Subcutaneous adipose tissue (tissue), 4 donors: ENCODE measurements around the gene ACOXL. TPM values are rescaled to one million over a fixed set of nuclear protein-coding genes. Genes with fewer than 3 reads are reported as not detected.

ENCODE experiments used
- total RNA-seq, 4 donors: library from RNA; depleted of rRNA; stranded (reverse); fragments of >200 nt; gene quantifications; one replicate each; pipeline ENCODE4 v1.1.0, GENCODE V29; 2016
- TF ChIP-seq, protein P1 (sequence below): fragments of 450-650 bp; IDR thresholded peaks from one replicate; pipeline ENCODE4 v1.5.1; 2016; ENCODE audit warnings: low read depth, mild to moderate bottlenecking, control low read depth, antibody characterized with exemption, moderate library complexity

Gene ACOXL
- total RNA-seq, 4 donors from 2014 or later: not detected

DNA sequence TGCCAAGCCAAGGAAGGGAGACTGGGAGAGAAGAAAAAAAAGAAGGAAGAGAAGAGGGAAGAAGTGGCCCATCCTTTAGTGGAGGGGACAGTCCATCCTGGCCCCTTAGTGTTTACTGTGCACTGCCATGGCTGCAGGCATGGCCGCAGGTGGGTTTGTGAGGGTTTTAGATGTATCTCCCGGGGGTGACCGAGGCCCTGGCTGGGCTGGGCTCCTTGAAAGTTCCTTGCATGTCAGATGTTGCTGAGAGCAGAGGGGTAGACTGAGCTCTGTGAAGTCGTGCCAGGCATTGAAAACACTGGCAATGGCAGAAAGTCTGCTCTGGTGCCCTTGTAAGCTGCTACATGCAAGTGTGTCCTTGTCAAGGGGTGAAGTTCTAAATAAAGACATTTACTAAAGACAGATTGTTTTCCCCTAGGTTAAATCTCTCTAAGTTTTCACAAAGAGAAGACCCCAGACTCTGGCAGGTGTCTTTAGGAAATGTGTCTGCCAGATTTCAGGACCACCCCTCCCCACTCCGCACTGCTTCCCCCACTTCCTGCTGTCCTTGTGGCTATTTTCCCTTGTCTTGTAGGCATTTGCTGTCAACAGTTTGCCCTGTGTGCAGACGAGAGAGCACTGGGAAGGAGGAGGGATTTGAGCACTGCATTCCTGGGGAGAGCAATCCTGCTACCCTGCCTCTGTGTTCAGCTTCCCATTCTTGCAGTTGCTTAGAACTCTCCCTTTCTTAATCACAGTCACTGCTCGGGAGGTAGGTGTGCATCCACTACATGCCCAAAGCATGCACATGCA is 68.4 kb downstream of the ACOXL start:
- TF ChIP-seq, protein P1, sequence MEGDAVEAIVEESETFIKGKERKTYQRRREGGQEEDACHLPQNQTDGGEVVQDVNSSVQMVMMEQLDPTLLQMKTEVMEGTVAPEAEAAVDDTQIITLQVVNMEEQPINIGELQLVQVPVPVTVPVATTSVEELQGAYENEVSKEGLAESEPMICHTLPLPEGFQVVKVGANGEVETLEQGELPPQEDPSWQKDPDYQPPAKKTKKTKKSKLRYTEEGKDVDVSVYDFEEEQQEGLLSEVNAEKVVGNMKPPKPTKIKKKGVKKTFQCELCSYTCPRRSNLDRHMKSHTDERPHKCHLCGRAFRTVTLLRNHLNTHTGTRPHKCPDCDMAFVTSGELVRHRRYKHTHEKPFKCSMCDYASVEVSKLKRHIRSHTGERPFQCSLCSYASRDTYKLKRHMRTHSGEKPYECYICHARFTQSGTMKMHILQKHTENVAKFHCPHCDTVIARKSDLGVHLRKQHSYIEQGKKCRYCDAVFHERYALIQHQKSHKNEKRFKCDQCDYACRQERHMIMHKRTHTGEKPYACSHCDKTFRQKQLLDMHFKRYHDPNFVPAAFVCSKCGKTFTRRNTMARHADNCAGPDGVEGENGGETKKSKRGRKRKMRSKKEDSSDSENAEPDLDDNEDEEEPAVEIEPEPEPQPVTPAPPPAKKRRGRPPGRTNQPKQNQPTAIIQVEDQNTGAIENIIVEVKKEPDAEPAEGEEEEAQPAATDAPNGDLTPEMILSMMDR: no peak

DNA sequence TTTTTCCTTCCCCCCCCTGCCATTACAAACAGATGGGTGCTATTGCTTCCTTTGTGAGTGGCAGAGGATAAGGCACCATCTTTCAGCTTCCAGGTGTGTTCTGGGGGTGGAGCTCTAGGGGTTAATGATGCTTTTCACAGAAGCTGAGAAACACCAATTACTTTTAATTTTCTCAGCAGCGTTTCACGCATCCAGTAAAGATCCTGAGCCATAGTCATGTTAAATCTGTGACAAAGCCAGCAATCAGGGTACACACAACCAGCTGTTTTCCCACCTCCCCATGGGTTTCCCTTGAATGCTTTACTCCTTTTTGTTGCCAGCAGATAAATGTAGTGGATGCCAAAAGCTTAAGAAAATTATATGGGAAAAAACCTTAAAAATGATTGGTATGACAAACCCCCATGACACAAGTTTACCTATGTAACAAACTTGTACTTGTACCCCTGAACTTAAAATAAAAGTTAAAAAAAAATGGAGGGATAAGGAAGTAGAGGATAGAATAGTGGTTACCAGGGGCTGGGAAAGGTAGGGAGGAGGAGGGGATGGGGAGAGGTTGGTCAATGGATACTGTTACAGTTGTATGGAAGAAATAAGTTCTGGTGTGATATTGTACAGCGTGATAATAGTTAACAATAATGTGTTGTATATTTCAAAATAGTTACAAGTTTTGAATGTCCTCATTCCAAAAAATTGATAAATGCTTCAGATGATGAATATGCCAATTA is 70.0 kb downstream of the ACOXL start:
- TF ChIP-seq, protein P1: no peak

DNA sequence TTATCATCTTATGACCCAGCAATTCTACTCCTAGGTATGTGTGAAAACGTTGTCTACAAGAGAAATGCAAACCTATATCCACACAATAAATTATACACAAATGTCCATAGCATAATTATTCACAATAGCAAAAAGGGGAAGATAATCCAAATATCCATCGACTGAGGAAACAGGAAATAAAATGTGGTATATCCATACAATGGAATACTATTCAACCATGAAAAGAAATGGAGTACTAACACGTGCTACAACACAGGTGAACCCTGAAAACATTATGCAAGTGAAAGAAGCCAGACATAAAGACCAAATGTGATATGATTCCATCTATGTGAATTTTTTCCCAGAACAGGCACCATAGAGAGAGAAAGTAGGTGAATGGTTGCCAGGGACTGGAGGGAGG is 72.1 kb downstream of the ACOXL start:
- TF ChIP-seq, protein P1: no peak

DNA sequence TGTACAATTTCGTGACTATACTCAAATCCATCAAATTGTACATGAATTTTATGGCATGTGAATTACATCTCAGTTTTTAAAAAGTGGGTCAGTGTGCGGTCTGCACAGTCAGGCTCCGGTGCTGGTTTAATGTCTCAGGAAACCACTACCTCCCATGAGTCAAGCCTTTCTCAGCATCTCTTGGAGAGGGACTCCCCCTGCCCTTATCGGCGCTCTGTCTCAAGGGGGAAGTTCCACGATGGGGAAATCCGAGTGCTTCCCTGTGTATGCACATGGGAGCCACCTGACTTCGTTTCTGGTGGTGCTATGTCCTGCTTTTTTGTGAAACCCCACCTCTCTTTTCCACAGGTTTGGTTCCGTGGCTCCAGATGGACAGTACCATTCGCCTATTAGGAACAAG is 72.5 kb downstream of the ACOXL start:
- TF ChIP-seq, protein P1: no peak

DNA sequence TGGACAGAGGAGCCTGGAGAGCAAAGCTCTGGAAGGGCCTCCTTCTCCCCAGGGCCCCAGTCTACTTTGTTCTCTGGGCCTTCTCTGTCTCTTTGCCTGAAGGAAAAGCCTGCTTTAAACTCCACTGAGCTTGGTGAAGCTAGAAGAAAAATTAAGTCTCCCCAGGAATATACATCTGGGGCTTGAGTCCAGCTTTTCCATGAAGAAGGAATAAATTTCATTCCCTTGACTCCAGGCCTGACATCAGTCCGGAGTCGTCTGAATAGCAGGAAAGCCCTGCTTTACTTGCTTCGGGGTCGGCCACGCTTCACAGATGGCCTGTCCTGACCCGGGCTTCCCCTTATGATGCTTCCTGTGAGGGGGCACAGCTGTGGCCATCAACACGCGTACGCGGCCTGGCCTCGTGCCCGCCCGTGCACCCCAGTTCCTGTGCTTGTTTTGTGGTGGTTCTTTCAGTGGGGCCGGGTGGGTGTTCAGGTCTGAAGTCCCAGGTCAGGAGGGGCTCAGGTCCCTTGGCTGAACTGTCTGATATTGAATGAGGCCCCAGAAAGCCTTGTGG is 73.6 kb downstream of the ACOXL start:
- TF ChIP-seq, protein P1: no peak

DNA sequence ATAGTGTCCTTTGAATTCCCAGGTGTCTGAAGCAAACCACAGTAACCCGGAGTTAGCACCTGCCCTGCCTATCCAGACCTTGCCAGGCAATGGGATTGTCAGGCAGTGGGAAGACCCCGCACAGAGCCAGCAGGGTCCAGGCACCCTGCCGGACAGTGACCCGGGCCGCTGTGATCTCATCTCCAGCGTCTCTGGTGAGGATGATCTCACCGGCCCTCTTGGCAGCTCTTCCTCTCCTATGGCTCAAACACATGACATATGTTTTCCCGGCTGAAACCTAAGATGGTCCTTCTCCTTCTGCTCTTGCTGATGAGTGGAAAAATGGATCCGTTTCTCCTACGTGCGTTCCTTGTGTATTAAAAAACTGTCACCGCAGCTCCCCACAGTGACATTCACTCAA is 75.1 kb downstream of the ACOXL start:
- TF ChIP-seq, protein P1: no peak

DNA sequence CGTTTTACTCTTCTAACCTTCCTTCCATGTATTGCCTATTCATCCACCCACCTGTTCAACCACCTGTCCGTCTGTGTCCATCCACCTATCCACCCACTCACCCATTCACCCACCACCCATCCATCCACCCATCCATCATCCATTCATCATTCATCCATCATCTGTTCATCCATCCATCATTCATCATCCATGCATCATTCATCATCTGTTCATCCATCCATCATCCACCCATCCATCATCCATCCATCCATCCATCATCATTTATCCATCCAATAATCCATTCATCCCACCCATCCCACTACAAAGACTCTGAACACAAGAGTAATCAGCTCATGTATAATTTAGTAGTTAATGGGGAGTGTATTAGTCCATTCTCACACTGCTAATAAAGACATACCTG is 78.0 kb downstream of the ACOXL start:
- TF ChIP-seq, protein P1: no peak
